HG02678 (cell line): ENCODE data around the gene LOXHD1.

Experiments
- ATAC-seq: cut with Tn5 transposase; IDR thresholded peaks from one replicate; pipeline ENCODE4 v1.9.1; 2021; ENCODE audit warnings: mild to moderate bottlenecking, moderate library complexity; ENCODE audit not compliant: unreplicated experiment

The LOXHD1 gene

DNA sequence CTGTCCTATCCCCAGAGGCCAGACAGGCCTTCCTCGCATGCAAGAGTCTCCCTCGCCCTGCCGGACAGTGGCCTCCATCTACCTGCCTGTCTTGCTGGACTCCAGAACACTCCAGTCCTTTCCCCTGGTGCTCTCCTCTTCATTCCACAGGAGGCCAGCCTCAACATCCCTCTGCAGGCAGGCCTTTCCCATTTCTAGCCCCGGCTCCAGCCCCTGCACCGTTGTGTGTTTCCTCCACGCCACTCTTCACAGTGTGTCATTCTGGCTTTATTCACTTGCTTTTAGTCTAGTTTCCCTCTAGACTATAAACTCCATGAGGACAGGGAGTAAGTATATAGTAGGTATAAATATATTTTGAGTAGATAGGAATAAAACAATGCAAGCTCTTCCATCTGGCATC lies 81.2 kb downstream of the LOXHD1 start:
- no peak for ATAC-seq

DNA sequence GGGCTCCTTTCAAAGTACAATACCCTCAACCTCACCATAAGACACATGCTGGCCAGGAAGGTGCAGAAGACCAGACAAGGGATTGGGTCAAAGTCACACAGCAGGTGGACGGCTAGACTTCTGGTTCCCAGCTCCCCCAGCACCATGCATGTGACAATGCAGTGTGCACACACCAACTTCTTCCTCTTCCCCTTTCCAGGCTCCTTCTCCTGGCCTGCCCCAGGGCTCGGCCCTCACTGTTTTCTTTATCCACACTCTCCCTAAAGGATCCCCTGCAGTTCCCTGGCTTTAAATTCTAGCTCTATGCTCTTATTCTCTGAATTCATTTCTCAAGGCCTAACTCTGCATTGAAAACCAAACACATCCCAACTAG lies 82.3 kb downstream of the LOXHD1 start:
- no peak for ATAC-seq

DNA sequence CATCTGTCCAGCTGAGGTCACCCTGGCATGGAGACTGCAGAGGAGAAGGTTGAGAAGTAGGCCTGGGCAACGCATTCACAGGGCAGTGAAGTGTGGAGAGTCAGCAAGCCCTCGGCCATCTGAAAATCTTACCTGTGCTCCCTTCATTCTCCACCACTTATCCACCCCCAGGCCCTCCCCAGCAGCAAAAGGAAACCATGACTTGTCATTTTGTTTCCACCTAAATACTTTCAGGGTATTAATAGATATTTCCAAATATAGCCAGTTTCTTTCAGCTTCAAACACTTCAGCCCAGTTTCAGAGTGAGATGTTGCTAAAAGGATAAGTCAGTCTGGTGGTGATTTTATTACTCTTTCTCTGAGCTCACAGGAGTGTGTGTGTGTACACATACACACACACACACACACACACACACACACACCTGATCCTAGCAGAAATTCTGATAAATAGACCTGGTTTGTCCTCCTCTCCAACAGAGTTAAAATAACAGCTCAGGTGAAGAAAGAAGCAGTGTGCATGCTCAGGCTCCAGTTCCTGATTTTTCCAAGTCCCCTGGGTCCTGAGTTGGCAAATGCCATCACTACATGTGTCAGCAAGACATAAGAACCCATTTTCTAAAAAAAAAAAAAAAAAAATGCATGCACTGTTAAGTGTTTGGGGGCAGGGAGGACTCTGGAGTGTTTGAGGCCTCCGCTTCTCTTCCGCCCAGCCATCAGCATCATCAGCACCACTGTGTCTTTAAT lies 82.8 kb downstream of the LOXHD1 start:
- no peak for ATAC-seq

DNA sequence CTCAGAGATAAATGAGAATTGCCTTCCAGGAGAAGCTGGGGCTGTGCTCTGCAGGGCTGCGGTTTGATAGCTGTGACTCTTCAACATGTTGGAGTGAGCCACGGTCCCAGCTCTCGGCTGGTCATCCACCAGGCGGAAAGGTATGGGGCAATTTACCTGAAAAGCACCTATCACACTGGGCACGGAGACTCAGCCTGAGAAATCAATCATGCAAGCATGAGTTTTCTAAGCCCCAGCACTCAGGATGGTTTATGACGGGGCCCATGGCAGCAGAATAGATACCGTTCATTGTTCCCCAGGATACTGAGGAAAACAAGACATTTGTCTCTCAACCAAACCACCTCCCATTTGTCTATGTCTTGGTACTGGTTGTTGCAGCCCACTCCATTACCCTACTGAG lies 83.9 kb downstream of the LOXHD1 start:
- no peak for ATAC-seq

DNA sequence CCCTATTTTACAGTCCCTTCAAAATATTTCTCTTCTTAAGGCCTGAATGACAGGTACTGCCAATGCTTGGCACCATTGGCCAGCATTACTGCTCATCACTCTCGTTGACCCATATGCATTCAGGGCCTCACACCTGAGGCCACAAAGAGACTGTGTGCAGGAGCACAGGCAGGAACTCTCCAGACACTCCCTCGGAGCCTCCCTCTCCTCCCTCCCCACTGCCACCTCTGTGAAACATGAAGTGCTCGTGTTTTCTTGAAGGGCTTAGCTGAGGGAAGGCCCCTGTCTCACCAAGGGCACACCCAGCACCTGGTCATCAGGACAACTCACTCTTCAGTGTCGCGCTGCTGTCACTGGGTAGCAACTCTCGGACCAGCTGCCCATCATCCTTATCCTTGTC lies 85.3 kb downstream of the LOXHD1 start:
- no peak for ATAC-seq

DNA sequence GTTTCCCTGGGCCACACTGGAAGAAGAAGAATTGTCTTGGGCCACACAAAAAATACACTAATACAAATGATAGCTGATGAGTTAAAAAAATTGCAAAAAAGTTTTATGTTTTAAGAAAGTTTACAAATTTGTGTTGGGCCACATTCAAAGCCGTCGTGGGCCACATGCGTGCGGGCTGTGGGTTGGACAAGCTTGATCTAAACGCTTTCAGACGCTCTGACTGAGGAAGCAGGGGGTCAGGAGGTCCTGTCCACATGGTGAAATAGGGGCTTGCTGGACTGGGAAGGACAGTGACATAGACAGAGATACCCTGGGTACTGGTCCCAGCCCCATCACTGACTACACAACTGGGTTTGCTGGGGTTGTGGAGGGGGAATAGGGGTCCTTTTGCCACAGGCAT lies 86.4 kb downstream of the LOXHD1 start:
- ATAC-seq: no peak

DNA sequence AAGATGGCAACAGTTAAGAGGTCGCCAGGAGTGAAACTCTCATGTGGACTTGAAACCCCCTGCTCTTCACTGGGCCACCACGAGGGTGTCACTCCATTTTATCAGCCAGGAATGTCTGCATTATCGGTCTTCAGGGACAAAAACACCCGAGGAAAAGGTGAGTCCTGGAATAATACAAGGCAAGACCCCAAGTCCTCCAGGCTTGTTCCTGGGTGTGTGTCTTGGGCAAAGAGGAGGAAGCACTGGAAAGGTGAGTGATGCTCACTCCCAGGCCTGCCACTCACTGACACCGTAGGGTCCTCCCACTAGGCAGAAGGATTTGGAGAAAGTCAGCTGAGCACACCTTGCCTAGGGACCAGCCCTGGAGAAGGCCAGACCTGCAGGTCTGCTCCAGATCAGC lies 86.9 kb downstream of the LOXHD1 start:
- no peak for ATAC-seq

DNA sequence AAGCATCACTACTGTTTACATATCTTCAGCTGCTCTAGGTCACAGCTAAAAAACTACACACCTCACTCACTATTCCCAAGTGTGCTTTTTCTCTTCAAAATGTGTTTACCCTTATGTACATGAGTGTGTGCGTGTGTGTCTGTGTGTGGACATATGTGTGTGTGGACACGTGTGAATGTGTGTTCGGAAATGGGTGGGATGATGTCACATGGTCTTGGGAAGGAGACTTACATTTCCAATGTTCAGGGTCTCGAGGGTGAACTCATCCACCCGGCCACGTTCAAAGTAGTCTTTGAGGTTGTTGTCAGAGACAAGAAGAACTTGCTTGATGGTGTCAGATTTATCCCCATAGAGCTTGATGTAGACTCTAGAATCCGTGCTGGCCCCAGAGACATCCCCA lies 87.8 kb downstream of the LOXHD1 start:
- no peak for ATAC-seq

DNA sequence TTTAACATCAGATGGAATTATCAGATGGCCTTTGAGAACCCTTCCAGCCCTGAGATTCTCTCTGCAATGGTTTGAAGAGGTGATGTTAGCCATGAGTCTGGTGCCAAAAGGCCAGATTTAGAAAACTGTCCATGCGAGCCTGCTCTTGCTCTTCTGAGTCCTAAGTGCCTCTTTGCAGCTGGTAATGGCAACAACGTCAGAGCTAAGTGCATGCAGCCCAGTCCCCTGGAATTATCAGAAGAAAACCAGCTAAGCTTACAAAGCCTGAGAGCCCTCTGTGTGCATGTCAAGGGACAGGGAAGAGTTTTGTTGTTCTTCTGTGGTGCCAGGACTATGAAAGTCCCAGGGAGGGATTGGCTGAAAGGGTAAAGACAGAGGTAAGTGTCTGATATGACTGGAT lies 89.8 kb downstream of the LOXHD1 start:
- no peak for ATAC-seq

DNA sequence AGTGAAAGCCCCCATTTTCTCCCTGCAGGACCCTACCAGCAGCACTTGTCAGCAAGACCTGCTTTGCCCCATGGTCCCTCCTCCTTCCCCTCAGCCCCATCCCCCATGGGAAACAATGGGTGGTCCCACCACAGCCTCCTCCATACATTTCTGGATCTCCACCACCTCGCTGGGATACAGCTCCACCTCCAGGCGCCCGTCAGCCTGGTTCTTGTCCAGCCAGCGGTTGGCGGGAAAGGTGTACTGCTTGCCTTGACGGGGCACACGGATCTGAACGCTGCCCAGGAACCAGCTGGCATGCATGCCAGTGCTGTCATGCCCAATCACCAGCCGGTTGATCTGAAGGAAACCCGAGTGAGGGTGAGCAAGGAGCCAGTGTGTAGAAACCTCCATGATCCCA lies 90.9 kb downstream of the LOXHD1 start:
- no peak for ATAC-seq

DNA sequence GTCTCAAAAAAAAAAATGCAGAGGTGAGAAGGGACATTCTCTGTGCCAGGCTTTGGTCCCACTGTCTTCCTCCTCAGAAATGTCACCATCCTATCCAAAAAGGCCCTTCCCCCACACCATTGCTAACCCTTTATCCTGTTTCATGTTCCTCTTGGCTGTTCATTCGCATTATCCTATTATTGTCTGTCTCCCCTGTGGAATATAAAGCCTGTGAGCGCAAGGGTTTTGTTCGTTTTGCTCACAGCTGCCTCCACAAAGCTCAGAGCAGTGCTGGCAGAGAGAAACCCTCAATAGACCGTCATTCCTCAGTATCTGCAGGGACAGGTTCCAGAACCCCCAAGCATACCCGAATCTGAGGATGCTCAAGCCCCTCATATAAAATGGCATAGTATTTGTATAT lies 91.8 kb downstream of the LOXHD1 start:
- ATAC-seq: no peak

DNA sequence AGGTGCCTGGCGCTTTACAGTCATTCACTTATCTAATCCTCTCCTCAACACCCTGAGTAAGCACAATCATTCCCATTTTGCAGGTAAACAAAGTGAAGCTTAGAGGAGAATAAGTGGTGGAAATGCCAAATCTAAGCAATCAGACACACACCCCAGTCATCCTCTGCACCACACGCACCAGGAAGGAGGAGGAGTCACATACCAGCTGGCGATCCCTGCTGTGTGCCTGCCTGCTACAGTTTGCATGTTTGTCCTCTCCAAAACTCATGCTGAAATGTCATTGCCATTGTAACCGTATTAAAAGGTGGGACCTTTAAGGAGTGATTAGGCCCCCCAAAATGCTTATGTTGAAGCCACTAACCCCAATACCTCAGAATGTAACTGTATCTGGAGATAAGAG lies 93.7 kb downstream of the LOXHD1 start:
- no peak for ATAC-seq

DNA sequence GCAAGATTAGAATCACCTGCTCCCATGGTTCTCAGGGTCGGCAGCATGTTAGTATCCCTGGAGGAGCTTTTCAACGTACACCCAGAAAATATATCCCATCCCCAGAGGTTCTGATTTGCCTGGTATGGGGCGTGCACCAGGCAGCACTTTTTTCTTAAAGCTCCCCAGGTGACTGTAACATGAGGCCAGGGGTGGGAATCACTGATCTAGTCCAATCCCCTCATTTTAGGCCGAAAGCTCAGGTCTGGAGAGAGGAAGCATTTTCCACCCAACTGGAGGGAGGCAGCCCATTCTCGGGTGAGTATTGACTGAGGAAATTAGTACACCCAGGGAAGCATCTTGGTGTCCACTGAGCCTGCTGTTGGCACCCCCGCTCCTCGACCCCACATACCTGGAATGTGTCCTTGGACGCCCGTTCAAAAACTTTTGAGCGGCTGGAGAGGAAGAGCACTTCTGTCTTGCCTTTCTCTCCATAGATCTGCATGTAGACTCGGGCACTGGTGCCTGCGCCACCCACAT lies 94.3 kb downstream of the LOXHD1 start:
- no peak for ATAC-seq

DNA sequence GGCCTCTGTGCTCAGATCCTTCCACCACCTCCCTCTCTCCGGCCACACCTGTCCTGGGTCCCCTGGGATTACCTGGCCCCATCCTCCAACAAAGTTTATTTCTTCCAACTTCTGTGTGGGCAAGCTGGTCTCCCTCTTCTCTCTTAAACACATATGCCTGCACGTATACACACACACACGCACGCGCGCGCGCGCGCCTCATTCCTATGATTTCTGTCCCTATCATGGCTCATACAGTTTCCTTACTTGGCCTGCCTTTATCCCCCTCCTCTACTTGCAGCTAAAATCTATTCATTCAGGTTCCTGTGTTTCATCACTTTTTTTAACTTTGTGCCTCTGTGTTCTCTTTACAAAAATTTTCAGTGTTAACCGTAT lies 96.4 kb downstream of the LOXHD1 start:
- no peak for ATAC-seq

DNA sequence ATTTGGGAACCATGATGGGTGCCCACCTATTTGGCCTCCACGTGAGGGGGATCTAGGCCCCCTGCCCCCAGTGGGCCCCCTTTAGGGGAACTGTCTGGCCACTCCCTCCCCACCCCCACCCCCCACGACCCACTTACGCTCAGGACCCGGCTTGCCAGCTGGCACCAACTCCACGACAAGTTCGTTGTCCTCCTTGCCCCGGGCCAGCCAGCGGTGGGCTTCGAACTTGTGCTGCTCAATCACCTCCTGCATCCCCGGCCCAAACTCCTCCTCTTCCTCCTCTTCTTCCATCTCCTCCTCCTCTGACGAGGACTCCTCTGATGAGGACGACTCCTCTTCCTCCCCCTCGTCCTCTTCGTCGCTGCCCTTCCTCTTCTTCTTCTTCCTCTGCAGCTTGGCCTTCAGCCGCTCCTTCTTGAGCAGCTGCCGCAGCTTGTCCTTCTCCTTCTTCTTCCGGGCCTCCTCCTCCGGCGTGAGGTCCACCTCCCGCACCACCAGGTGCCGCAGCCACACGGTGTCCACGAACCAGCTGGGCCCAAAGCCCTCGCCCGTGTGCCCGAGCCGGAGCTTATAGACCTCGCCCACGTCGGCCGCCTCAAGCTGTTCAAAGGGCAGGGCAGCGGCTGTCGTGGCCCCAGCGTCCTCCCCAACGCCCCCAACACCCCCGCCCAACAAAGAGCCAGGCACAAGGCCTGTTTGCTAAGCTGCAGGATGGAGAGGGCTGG lies 96.9 kb downstream of the LOXHD1 start:
- ATAC-seq: no peak

DNA sequence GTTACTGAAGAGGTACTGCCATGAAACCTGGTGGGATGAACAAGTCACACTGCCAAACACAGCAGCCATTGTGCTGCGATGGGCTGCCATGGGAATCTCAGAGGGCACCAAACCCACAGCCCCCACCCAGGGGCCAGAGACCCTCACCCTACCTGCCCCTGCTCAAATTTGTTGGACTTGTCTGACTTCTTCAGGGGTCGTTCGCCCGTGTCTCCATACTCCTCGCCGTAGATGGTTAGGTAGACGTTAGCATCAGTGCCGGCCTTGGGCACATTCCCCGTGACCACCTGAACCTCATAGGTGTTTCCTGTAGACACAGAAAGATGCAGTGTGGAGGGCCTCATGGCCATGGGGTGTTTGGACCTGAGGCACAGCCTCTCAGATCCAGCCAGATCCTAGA lies 97.7 kb downstream of the LOXHD1 start:
- ATAC-seq: no peak

DNA sequence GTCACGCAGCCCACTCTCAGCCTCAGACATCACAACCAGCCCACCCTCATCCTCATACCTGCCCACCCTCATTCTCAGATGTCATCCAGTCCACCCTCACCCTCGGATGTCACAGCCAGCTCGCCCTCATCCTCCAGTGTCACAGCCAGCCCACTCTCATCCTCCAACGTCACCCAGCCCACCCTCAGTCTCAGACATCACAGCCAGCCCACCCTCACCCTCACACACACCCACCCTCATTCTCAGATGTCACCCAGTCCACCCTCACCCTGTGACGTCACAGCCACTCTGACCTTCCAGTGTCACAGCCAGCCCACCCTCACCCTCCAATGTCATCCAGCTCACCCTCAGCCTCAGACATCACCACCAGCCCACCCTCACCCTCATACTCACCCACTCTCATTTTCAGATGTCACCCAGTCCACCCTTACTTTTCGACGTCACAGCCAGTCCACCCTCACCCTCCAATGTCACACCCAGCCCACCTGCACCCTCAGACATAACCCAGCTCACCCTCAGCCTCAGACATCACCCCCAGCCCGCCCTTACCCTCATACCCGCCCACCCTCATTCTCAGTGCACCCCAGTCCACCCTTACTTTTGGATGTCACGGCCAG lies 100.3 kb downstream of the LOXHD1 start:
- ATAC-seq: no peak

DNA sequence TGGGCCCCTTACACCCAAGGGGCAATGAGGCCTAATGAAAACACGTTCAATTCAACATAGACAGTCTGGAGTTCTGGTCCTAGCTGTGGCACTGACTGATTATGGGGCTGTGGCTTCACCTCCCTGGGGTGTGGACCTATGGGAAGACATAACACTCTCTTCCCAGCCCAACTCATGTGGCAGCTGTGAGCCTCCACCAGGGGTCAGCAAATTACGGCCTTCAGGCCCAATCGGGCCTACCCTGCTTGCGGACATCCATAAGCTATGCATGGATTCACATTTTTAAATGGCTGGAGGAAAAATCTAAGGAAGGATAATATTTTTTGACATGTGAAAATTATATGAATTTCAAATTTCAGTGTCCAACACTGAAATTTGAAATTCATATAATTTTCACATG lies 101.3 kb downstream of the LOXHD1 start:
- ATAC-seq: peak; percentile 54

DNA sequence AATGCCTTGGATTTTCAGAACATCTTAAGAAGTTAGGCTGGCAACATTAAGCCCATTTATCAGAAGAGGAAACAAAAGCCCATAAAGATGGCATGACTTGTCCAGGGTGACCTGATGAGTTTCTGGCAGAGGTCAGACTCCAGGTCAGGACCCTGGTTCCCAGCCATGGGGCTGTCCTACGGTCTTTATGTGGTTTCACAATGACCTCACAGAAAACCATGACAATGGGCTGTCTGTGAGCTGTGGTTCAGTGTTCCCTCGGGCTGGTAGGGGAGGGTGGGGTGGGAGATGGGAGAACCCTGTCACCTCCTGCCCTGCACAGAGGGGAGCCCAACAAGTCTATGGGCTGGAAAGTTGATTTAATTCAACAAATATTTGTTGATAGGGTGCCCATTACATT lies 101.8 kb downstream of the LOXHD1 start:
- no peak for ATAC-seq

DNA sequence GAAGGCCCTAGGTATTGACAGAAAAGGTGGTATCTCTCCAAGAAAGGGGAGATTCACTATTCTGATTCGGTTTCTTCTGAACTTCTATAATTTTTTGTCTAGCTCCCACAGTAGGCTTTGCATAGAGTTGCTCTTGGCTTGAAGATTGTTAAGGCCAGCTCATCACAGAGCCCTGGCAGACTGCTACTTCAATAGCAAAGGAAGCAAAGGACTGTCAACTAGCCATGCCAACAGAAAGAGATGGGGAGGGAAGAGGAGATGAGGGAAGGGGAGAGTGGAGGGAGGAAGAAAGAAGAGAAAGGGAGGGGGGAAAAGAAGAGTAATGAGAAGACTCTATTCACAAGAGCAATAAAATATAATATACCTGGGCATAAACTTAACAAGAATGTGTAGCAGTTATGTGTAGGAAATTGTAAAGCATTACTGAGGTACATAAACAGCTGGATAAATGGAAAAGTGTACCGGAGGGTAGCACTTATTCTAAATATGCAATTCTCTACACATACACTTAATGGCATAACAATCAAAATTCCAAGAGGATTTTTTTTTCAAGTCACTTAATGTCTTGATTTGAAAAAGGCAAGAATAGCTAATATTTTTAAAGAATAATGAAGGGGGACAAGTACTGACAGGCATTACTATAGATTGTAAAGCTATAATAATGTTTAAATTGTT lies 102.5 kb downstream of the LOXHD1 start:
- ATAC-seq: no peak

DNA sequence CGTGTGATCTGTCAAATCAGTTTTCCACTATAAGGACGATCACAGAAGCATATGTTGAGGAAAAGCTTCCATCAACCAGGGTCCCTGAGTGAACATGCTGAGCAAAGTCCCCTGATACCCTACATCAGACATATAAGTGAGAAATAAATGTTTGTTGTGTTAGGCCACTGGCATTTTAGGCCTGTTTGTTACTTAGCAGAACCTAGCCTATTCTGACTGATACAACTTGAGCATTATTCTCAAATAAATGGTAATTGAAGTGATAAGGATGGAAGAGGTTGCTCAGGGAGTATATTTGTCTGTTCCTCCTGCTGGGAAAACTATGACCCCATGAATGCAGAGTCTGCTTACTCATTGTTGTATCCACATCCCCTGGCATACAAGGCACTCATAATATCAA lies 106.4 kb downstream of the LOXHD1 start:
- ATAC-seq: no peak

DNA sequence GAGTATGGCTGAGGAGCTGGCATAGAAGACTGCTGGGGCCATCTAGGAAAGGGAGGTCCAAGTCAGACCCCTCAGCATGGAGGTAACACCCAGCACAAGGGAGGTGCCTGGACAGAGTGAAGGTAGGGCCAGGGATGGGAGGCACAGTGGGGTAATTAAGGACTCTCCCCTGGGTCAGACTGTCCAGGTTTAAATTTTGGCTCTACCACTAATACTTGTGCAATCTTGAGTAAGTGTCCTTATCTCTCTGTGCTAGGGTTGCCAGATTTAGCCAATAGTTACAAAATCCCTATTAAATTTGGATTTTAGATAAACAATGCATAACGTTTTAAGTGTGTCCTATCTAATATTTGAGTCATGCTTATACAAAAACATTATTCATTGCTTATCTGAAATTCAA lies 109.5 kb downstream of the LOXHD1 start:
- no peak for ATAC-seq
